Measurements from ENCODE around the gene IZUMO2. TPM values are rescaled to one million over a fixed set of nuclear protein-coding genes. Genes with fewer than 3 reads are reported as not detected.

The IZUMO2 gene
- total and polyA plus RNA-seq, 12 donors = not detected

GRCh38 chr19:50167314-50167721 lies 4.2 kb upstream of the IZUMO2 start:
- no peak for DNase-seq
- H3K4me3 ChIP-seq = no peak overlapping the region
- TF ChIP-seq, protein P1, sequence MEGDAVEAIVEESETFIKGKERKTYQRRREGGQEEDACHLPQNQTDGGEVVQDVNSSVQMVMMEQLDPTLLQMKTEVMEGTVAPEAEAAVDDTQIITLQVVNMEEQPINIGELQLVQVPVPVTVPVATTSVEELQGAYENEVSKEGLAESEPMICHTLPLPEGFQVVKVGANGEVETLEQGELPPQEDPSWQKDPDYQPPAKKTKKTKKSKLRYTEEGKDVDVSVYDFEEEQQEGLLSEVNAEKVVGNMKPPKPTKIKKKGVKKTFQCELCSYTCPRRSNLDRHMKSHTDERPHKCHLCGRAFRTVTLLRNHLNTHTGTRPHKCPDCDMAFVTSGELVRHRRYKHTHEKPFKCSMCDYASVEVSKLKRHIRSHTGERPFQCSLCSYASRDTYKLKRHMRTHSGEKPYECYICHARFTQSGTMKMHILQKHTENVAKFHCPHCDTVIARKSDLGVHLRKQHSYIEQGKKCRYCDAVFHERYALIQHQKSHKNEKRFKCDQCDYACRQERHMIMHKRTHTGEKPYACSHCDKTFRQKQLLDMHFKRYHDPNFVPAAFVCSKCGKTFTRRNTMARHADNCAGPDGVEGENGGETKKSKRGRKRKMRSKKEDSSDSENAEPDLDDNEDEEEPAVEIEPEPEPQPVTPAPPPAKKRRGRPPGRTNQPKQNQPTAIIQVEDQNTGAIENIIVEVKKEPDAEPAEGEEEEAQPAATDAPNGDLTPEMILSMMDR (IDR thresholded peaks at IDR 0.05) = no peak
- no peak for TF ChIP-seq POLR2A (IDR thresholded peaks at IDR 0.05)
- intact Hi-C loops (cut with DNase I) = no loop called here
- H3K36me3 ChIP-seq (replicated peaks in 1 of 2) = no peaks in the 10 kb centered on the region
- 12 to 38% (median 23%) methylated on average over 7 to 12 of the region's 12 CpGs for WGBS, 4 donors
- no peak overlapping the region for H3K27ac ChIP-seq
- H3K9me3 ChIP-seq (replicated peaks in 1 of 3) = no peaks in the 10 kb centered on the region
- H3K27me3 ChIP-seq = peaks cover 13% of the 10 kb centered on the region
- no peaks in the 10 kb centered on the region for H3K4me1 ChIP-seq (replicated peaks in 1 of 2)

- no peaks in the 10 kb centered on the region for H3K36me3 ChIP-seq (replicated peaks in 1 of 2)
- WGBS, 4 donors = 71 to 80% (median 75%) methylated on average over 2 of the region's 2 CpGs
Observed at GRCh38 chr19:50159078-50159477, 4.0 kb downstream of the IZUMO2 start.

GRCh38 chr19:50158577-50158976 lies 4.5 kb downstream of the IZUMO2 start:
- Histone ChIP-seq H3K4me1 (replicated peaks in 1 of 2) (no peaks in the 10 kb centered on the region), H3K36me3 (replicated peaks in 1 of 2) (no peaks in the 10 kb centered on the region), H3K9me3 (replicated peaks in 1 of 3) (no peaks in the 10 kb centered on the region), H3K4me3 (no peak overlapping the region), H3K27me3 (peaks cover 11% of the 10 kb centered on the region), H3K27ac (no peak overlapping the region)
- TF ChIP-seq, protein P1 (IDR thresholded peaks at IDR 0.05) = no peak
- TF ChIP-seq POLR2A (IDR thresholded peaks at IDR 0.05) = no peak
- intact Hi-C loops (cut with DNase I) = no loop called here
- DNase-seq = no peak

More at GRCh38 chr19:50159078-50159477, 4.0 kb downstream of the IZUMO2 start:
- TF ChIP-seq POLR2A (IDR thresholded peaks at IDR 0.05) = no peak
- TF ChIP-seq, protein P1 (IDR thresholded peaks at IDR 0.05) = no peak
- Histone ChIP-seq H3K27ac (no peak overlapping the region), H3K27me3 (peaks cover 11% of the 10 kb centered on the region), H3K4me1 (replicated peaks in 1 of 2) (no peaks in the 10 kb centered on the region), H3K4me3 (no peak overlapping the region), H3K9me3 (replicated peaks in 1 of 3) (no peaks in the 10 kb centered on the region)
- no peak for DNase-seq
- intact Hi-C loops (cut with DNase I) = no loop called here

DNA sequence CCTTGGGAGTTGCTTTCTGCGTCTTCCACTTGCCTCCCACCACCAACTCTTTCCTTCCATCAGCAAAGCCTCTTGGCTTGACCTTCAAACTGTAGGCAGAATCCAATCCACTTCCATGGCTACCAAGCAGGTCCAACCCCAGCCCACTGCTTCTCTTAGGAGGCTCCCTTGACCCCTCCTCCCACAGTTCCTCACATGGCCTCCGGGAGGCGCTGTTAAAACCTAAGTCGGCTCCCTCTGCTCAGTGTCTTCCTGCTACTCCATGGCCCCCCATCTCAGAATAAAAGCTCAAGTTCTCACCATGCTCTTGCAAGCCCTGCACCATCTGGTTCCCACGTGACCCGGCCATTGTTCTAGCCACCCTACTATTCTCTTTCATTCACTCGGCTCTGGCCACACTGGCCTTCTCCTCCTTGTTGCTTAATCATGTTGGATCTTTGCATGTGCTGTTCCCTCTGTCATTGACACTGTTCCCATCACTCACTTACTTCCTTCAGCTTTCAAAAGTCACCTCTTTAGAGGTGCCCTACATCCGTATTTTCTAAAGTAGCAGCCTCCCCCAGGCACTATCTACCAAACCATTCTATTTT lies 7.5 kb downstream of the IZUMO2 start:
- Histone ChIP-seq H3K4me3 (no peak overlapping the region), H3K4me1 (replicated peaks in 1 of 2) (no peaks in the 10 kb centered on the region), H3K27ac (no peak overlapping the region), H3K27me3 (no peaks in the 10 kb centered on the region), H3K36me3 (replicated peaks in 1 of 2) (no peaks in the 10 kb centered on the region), H3K9me3 (replicated peaks in 1 of 3) (no peaks in the 10 kb centered on the region)
- WGBS, 4 donors = 74 to 78% (median 76%) methylated on average over 8 of the region's 8 CpGs
- no peak for DNase-seq
- TF ChIP-seq POLR2A (IDR thresholded peaks at IDR 0.05) = no peak
- TF ChIP-seq, protein P1 (IDR thresholded peaks at IDR 0.05) = no peak
- intact Hi-C loops (cut with DNase I) = no loop called here
